HK-2 (cell line): ENCODE data around the gene SLC45A3.
"Not testable (repeated sequence)": the region's sequence is repeated elsewhere in the genome, so short reads cannot be mapped to it uniquely, and the experiment has no call there.

ENCODE experiments used
- DNase-seq: peaks from one replicate; pipeline ENCODE4 v3.0.0-alpha.2; 2018; ENCODE audit not compliant: unreplicated experiment

SLC45A3 gene

DNA sequence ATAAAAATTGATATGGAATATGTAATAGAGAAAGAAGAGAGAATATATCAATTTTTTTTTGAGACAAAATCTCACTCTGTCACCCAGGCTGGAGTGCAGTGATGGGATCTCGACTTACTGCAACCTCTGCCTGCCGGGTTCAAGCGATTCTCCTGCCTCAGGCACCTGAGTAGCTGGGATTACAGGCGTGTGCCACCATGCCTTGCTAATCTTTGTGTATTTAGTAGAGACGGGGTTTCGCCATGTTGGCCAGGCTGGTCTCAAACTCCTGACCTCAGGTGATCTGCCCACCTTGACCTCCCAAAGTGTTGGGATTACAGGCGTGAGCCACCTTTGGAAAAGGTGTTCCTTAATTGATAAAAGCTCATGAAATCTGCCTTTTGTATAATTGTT, 44.2 kb downstream of the SLC45A3 start:
- DNase-seq, result not testable (repeated sequence)

DNA sequence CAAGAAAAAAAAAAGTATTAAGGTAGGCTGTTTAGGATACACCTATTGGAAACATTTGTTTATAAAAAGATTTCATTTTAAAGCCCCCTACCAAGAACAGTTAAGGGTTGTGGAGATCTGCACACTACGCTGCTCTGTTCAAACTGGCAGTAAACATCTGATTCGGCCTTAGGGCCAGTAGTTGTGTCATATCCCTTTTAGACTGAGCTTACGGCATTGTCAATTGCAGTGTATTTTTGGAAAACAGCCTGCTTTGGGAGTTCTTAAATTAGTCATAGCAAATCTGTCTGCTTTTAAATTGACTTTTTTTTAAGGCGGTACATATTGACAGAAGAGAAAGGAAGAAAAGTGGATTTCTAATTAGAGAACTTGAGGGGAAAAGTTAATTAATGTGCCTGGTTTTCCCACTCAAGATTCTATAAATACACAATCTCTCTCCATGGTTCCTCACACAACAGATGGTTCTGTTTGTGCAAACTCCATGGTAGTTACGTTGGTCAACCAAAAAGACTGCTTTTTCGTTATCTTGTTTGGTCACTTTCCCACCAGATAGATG, 46.8 kb downstream of the SLC45A3 start:
- DNase-seq, result no peak

DNA sequence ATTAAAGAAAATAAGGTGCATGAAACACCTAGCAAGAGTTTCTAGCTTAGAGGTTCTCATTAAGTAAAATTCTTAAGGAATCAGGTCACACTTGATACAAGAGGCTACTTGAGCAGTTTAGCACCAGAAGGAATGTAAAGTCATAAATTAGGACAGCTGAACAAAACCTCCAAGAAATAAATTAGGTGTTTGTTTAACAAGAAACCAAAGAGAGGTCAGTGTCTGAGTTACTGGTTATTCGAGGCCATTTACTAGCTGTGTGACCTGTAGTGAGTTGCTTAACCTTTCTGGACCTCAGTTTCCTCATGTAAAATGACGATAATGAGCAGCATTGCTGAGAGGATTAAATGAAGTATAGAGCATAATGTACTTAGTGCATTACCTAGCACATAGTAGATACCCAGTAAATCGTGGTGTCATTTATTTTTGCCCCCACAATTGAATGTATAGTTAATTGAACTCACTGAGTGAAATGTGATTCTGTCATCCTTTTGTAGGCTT, 47.6 kb downstream of the SLC45A3 start:
- DNase-seq, result no peak

DNA sequence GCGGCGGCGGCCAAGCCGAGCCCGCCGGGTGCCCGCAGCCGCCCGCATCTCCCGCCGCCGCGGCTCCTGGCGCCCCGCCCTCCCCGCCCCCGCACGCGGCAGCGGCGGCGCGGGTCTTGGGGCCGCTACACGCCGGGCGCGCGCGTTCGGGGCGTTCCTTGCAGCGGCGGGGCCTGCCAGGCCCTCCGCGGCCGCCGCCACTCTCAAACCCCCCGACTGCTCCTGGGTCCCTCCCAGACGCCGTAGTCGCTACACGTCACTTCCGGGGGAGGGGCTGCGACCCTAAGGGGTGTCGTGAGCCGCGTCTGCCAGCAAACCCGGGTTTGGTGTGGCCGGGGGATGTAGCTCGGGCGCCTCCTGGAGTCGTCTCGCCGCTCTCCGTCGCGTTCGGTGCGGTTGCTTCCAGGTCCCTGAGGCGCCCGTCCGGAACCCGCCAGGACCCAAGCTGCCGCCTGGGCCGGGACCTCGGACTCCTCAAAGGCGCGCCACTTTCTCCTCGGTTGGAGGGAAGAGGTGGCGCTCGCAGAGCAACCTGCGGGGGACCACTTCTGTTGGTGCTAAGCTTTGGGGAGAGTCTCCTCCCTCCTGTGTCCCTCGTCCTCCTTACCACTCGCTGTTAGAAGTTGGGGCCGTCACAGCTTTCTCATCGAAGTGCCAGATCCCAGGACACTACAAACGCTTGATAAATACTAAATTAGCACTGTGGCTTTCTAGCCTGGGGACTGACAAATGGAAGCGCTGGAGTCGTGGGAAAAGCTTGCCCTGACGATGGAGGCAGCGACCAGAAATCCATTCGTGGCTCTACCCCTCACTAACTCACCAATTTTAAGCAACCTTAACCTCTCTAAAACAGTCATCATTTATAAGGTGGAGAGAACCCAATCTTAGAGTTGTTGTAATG, 48.3 kb downstream of the SLC45A3 start, which contains the start of gene ELK4:
Gene ELK4, minus strand, starts transcription at position 244 of the 901 bp plus-strand sequence. CDS start 8,129 bp downstream, outside the sequence.
- DNase-seq, result peak; percentile 99

DNA sequence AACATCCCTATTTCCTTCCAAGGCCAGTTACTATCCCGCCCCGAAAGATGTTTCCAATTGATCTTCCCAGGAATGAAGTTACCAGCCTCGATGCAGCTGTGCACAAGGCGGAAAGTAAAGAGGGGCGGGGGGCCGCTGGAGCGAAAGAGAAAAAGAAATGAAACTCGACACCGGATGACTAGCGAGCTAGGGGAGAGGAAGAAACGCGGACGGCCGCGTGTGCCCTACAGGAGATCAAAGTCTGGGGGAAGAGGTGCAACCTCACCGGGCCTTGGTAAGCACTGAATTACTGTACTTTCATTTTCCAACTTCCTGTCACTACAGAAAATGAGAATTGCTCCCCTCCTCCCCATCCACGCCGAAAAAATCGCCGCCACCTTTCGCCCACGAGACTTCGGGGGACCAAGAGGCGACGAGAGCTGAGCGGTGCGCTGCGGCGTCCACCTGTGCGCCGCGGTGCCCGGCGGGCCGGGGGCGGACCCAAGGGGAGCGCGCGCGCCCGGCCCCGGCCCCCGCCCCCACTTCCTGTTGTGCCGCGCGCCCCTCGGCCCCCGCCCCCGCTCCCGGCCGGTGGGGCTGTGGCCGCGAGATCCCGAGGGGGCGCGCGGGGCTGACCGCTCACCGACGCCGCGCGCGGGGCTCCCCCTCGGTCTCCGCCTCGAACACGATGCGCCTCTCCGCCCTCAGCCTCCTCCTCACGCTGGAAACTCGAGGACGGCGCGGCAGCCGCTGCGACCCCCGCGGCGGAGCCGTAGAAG, 49.1 kb downstream of the SLC45A3 start:
- peak; percentile 80 for DNase-seq

DNA sequence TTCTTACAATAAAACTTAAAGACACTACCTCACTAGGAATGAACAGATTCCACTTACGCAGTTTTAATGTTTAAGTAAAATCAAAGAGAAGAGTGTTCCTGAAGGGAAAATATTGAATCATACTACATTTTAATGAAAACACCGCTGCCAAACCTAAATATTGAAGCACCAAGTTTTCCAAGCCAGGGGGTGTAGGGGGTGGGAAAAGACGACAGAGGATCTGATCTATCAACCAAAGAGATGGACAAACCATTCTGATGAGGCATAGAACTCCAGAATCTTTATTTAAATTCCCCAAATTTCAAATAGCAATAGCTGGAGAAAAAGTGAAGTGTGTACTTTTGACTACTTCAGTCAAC, 49.7 kb downstream of the SLC45A3 start:
- no peak for DNase-seq

DNA sequence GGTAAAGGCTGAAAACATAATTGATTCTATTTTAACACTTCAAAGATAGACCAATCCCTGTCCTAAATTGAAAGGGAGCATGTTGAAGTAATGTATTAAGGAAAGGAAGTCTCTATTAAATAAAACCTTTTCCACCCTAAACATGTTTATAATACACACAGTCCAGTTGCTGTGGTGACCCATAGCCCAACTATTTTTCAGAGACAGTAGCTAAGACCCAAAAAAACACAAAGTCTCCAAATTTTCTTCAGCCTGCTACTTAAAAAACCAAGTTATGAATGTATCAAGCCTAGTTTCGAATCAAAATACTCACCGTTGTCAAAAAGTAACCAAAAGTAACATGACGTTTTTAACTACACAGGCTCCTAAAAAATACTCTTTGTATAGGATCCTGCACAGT, 50.1 kb downstream of the SLC45A3 start:
- DNase-seq, result no peak

DNA sequence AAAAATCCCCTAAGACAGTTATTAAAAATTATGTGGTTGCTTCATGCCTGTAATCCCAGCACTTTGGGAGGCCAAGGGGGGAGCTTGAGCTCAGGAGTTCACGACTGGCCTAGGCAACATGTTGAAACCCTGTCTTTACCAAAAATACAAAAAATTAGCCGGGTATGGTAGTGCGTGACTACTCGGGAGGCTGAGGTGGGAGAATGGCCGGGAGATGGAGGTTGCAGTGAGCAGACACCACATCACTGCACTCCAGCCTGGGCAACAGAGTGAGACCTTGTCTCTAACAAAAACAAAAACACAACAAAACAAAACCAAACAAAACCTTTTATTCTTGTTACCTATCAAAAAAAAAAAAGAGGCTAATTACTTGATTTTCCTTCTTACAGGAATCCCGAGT, 50.6 kb downstream of the SLC45A3 start:
- DNase-seq, result no peak

DNA sequence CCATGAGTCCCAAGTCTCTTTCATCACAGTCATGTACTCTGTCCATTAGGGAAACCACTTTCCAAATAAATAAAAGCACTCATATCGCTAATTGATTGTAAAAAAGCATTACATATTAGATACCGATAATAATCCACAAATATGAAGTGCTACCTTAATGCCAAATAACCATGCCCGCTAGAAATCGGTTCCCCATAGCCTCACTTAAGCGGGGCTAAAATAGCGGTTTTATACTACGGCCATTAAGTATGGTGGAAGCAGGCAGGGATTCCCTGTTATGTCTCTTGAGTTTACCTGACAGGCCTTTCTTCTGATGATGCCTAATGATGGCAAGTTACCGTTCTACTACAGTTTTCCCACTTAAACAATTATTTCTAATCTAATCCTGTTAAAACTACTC, 52.4 kb downstream of the SLC45A3 start:
- DNase-seq, result no peak

DNA sequence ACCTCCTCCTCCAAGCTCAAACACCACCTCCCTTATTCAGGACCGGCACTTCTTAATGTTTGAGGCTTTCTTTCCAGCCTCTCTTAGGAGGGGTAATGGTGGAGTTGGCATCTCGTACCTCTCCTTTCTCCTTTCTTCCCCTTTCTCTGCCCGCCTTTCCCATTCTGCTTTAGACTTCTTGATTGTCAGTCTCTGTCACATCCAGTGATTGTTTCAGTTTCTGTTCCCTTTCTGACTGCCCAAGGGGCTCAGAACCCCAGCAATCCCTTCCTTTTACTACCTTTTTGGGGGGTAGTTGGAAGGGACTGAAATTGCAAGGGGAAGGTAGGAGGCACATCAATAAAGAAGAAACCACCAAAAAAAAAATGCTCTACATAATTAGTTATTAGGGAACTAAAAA, 54.1 kb downstream of the SLC45A3 start:
- no peak for DNase-seq

DNA sequence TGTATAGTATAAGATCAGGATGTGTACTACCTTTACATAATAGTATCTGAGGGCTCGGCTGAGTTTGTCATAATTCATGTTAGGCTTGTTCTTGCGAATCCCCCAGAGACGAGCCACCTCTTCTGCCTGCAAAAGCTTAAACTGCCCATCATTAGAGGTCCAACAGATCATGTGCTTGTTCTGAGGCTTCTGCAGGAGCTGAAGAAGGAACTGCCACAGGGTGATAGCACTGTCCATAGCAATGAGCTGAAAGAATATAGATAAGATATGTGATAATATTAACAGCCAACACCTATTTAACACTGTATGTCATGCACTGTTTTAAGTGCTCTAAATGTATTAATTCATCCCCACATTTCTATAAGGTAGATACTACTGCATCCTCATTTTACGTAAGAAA, 56.7 kb downstream of the SLC45A3 start:
- no peak for DNase-seq

DNA sequence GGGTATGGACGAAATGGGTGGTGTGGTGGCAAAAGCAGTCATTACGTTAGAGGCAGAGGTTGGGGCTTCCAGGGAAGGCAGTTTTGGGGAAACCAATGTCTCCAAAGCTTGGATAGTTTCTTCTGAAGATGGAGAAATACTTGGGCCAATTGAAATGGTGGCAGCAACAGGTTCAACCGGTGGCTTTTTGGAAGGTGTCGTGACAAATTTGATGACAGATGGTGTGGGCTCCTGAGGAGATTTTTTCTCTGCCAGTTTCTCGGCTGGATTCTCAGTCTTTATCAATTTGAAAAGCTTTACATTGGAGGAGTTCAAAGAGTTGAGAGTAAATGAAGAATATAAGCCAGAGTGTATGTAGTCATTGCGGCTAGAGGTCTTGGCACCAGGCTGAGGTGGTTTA, 60.0 kb downstream of the SLC45A3 start:
- no peak for DNase-seq

DNA sequence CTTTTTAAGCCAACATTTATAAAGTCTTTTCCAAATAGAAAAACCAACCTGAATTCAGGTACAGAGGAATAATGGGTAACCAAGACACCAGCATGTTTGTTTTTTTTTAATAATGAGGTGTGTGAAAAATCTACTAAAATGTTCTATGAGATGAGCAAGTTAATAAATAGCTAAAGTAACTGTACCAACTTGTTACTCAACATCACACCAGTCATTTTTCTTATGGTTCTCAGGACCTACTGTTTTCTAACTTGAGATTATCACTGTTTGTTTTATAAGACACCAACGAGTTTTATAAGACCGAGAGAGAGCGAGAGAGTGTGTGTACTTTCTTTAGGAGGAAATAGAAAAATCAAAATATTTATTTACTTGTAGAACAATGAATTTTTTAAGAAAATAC, 60.9 kb downstream of the SLC45A3 start:
- no peak for DNase-seq

DNA sequence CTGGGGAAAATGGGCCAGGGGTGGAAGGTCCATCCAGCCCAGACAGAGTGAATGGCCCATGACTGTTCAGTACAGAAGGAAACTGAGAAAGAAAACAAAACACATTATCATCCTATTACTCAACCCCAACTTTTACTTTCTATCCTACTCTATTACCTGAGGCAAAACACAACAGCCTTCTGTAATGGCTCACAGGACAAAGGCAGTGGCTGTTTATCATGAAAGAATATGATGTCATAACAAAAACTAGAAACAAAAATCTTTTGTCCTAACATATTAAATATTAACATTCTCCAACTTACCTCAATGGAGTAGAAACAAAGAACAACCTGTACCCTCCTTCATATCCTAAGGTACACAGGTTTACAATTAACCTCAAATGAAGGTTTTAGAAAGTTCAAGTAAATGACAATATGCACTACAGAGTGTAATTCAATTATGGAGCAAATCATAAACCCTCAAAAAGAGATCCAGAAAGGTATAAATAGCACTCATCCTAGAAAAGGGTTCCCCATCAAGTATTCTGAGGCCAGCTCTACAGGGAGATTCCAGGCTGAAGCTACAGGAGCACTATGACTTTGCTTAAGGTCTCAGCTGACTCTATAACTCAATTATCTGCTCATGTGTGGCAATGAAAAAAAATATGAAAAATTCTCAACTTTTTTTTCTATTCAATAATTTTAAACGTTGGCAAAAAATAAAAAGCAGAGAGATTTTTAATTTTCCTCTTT, 63.6 kb downstream of the SLC45A3 start:
- no peak for DNase-seq

DNA sequence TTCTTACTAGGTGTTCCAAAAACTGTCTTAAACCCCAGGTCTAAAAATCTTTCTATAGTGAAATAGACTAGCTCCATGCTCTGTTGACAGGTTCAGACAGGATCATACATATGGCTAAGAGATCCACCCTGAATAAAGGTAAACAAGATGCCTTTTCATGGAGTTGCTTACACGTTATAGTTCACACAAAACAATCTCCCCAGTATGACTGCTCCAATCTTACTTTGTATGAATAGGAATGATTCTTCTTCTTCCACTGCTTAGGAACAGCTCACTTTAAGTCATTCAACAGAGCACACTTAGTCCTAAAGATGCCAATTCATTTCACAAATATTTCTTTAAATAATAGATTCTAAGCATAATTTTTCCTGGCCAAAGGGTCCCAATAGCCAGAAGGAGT, 64.5 kb downstream of the SLC45A3 start:
- no peak for DNase-seq

DNA sequence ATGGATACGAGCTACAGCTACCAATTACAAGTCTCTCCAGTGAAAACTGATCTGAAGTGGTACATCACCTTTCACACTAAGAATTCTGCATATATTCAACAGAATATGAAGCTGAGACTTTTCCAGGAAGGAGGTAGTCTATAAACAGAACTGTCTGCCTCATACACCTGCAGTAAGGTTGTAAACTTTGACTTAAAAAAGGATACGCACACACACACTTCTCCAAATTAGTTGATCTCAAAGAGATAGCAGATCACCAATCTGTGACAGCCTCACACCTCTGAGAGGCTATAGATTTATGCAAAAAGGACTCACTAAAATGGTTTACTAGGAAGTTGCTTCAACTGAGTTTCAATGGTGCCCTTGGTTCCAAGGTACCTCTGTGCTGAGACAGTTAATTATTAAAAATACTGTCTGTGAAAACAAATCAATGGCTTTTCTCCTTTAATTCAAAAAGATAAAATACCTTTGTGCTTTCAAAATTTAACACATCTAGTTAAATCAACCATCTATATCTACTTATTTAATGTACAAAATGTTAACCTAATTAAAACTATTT, 66.4 kb downstream of the SLC45A3 start:
- DNase-seq, result no peak

DNA sequence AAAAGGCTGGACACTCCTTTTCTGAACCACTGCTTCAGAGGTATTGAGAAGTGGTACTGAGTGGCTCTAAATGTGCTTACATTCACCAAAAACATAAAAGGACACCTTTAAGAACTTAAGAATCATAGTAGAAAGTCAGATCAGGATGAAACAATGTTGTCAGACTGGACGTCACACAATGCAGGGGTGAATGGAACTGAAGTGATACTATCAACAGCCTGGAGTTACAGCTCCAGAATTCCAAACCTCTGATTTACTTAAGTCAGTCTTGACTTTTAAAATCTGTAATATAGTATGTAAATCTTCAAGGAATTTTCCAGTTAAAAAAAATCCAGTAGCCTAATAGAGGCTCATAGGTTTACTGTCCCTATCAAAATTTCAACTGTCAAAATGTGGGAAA, 67.8 kb downstream of the SLC45A3 start:
- no peak for DNase-seq

DNA sequence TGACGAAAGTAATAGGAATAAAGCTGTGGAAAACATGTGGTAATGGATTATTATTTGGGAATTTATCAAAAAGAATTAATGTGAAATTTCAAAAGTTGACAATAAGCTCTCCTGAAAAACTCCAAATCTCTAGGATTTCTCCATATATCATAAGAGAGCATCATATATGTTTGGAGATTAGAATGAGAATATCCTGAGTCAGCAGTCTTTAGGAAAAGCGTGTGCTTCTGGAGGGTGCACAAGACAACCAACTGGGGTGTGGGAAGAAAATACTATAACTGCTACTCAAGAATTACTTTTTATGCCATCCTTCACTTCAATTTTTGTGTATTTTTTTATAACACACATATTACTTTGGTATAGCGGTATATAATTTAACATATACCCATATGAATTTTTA, 68.2 kb downstream of the SLC45A3 start:
- DNase-seq, result no peak

DNA sequence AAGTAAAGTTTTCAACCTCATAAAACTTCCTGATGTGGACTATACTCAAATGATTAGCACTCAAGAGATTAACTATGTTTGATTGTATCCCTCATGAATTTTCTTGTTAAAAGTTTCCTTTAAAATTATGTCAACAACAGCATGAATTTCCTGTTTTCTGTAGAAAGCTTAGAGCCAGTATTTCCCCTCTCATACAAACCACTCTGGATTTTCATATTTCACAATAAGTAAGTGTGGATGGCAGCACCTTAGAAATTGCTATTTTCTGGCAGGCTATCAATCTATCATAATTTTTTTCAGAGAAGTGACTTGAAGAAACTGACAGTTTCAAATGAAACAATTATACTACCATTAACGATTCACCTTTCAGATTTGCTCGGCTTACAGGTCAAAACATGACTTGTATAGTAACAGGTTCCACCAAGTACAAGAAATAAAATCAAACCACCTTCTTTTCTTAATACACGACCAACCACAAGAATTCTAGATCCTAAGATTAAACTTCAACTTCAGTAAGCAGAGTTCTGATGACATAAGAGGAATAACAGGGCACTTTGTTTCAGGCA, 69.3 kb downstream of the SLC45A3 start:
- DNase-seq, result no peak

DNA sequence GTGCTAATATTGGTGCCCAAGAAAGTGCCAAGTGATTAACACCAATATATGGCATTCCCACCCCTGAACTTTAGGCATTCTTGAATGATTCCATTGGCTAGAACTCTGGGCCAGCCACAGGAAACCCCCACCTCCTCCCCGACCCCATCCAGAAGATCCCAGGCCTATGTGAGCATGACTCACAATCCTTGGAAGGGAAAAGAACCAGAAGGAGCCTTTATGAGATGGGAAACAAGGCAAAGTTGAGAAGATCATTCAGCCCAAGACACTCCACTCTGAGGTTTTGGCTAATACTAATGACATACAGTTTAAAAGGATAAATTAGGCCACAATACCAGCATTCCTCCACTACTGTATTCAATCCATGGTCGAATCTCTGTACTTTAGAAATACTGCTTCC, 70.3 kb downstream of the SLC45A3 start:
- no peak for DNase-seq
